Loucy (cell line): ENCODE data around the gene STX18.
A peak's percentile ranks its signal among the peaks of the same experiment; 100 is the strongest.

Experiments
- H2AFZ ChIP-seq: fragments of 200-600 bp; sonication (generic); 2 replicates; pipeline ENCODE4 v1.6.0; 2016; ENCODE audit warnings: antibody characterized with exemption, mild to moderate bottlenecking, low read length, moderate library complexity
- H3F3A ChIP-seq: fragments of 200-600 bp; 2 replicates; pipeline ENCODE4 v1.6.0; 2016; ENCODE audit warnings: antibody characterized with exemption, low read depth, mild to moderate bottlenecking
- H3K27me3 ChIP-seq: fragments of 200-600 bp; sonication (generic); 2 replicates; pipeline ENCODE4 v1.6.1; 2014; ENCODE audit warnings: low read length, mild to moderate bottlenecking; ENCODE audit not compliant: insufficient read depth, poor library complexity, severe bottlenecking
- H3K36me3 ChIP-seq: fragments of 200-600 bp; sonication (generic); 2 replicates; pipeline ENCODE4 v1.6.1; 2016; ENCODE audit warnings: low read length; ENCODE audit not compliant: insufficient read depth
- H3K4me1 ChIP-seq: fragments of 200-600 bp; sonication (generic); 2 replicates; pipeline ENCODE4 v1.5.1; 2014; ENCODE audit warnings: low read length, mild to moderate bottlenecking; ENCODE audit not compliant: insufficient read depth, poor library complexity, severe bottlenecking
- H3K4me2 ChIP-seq: fragments of 200-600 bp; sonication (generic); 2 replicates; pipeline ENCODE4 v1.6.0; 2014; ENCODE audit warnings: antibody characterized with exemption, low read length, low read depth, mild to moderate bottlenecking; ENCODE audit not compliant: poor library complexity, severe bottlenecking
- H3K4me3 ChIP-seq: fragments of 200-600 bp; sonication (generic); 2 replicates; pipeline ENCODE4 v1.5.1; 2014; ENCODE audit warnings: low read length, mild to moderate bottlenecking, mixed read lengths; ENCODE audit not compliant: poor library complexity, severe bottlenecking
- H3K79me2 ChIP-seq: fragments of 200-600 bp; sonication (generic); 2 replicates; pipeline ENCODE4 v1.6.1; 2014; ENCODE audit warnings: low read length; ENCODE audit not compliant: insufficient read depth
- H3K9ac ChIP-seq: fragments of 200-600 bp; sonication (generic); 2 replicates; pipeline ENCODE4 v1.6.0; 2014; ENCODE audit warnings: mild to moderate bottlenecking, low read depth, low read length, moderate library complexity; ENCODE audit not compliant: poor library complexity, severe bottlenecking
- H3K9me2 ChIP-seq: fragments of 200-600 bp; sonication (generic); replicated peaks from 2 replicates; pipeline ENCODE4 v1.6.1; 2016; ENCODE audit warnings: low read depth, low read length, mixed read lengths
- H3K9me3 ChIP-seq: fragments of 200-600 bp; sonication (generic); 2 replicates; pipeline ENCODE4 v1.6.1; 2014; ENCODE audit warnings: mild to moderate bottlenecking, antibody characterized with exemption, low read length, low read depth; ENCODE audit not compliant: insufficient read depth
- H4K20me1 ChIP-seq: fragments of 200-600 bp; sonication (generic); 2 replicates; pipeline ENCODE4 v1.6.0; 2014; ENCODE audit warnings: antibody characterized with exemption, low read length, mild to moderate bottlenecking; ENCODE audit not compliant: insufficient read depth, poor library complexity, severe bottlenecking
- EZH2phosphoT487 ChIP-seq: fragments of 200-600 bp; IDR thresholded peaks from 2 replicates; pipeline ENCODE4 v1.6.1; 2018; ENCODE audit warnings: antibody characterized with exemption, mild to moderate bottlenecking, moderate library complexity, borderline replicate concordance
- TF ChIP-seq, protein P1 (sequence below): fragments of 200-600 bp; sonication (generic); conservative IDR thresholded peaks from 2 replicates; pipeline ENCODE4 v1.5.1; 2014; ENCODE audit warnings: mild to moderate bottlenecking, antibody characterized with exemption, low read length

The STX18 gene

DNA sequence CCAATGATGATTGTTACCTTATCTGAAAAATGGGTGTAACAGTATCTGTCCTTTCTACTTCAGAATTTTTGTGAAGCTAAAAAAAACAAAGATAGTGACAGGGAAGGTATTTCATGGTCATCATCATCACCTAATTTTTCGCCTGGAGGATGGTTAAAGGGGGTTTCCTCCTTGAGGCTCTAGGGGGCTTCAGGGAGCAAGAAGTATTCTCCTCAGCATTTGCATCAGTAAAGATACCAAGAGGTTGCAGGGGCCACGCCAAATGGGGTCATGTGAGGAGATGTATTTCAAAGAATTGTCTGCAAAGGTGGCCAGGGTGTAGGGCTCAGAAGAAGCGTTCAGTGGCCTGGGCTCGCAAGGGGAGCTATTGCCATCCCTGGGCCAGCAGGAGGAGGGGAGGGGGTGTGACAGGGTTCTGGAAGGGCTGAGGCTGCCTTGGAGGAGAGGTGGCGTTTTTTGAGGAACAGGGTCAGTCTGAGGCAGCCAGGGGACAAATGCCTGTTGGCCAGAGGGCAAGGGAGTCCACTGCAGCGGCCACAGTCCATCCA is 162.2 kb downstream of the STX18 start:
- Histone ChIP-seq H2AFZ (no peak overlapping the region), H3K36me3 (no peaks in the 10 kb centered on the region), H3K9me2 (no peaks in the 10 kb centered on the region), H3K4me1 (no peaks in the 10 kb centered on the region), H3K79me2 (no peaks in the 10 kb centered on the region), H3K9me3 (no peaks in the 10 kb centered on the region), H3K4me3 (no peak overlapping the region), H3K4me2 (no peak overlapping the region), H3K9ac (no peak overlapping the region), H3K27me3 (no peaks in the 10 kb centered on the region), H3F3A (no peaks in the 10 kb centered on the region), H4K20me1 (no peaks in the 10 kb centered on the region)
- no peak for TF ChIP-seq EZH2phosphoT487
- TF ChIP-seq, protein P1, sequence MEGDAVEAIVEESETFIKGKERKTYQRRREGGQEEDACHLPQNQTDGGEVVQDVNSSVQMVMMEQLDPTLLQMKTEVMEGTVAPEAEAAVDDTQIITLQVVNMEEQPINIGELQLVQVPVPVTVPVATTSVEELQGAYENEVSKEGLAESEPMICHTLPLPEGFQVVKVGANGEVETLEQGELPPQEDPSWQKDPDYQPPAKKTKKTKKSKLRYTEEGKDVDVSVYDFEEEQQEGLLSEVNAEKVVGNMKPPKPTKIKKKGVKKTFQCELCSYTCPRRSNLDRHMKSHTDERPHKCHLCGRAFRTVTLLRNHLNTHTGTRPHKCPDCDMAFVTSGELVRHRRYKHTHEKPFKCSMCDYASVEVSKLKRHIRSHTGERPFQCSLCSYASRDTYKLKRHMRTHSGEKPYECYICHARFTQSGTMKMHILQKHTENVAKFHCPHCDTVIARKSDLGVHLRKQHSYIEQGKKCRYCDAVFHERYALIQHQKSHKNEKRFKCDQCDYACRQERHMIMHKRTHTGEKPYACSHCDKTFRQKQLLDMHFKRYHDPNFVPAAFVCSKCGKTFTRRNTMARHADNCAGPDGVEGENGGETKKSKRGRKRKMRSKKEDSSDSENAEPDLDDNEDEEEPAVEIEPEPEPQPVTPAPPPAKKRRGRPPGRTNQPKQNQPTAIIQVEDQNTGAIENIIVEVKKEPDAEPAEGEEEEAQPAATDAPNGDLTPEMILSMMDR = peak; percentile 19; the same call in 1 of the 2 replicates

DNA sequence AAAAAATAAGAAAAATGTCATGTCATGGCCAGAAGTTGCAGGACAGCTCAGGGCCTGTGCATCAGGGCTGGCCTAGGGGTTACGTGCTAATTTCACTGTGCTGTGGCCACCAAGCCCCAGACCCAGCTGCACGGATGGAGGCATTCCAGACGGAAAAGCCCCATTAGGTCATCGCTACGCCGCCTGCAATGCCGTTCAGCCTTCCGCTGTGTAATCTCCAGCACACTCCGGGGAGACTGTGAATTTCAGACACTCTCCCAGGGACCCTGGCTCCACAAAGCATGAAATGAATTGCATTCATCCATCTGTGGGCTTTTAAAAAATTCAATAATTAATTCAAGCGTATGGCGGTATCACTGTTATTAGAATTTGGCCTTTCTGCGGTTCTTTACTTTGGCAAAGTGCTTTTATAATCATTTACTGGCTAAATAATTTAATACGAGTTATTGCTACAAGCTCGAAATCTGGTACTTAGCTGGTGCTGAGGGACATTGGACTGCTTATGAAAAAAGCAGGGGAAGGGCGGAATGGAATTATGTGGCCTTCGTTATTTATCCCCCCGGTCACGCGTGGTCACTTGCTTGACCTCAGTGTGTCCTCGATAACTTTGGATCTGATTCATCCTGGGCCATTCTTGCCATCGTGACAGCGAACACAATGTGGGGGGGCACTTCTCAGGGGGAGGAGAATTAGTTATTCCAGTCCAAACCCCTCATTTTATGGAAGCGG is 164.0 kb downstream of the STX18 start:
- Histone ChIP-seq H3K79me2 (no peaks in the 10 kb centered on the region), H3F3A (no peaks in the 10 kb centered on the region), H2AFZ (no peak overlapping the region), H3K9me2 (no peaks in the 10 kb centered on the region), H3K9me3 (no peaks in the 10 kb centered on the region), H3K27me3 (no peaks in the 10 kb centered on the region), H3K9ac (no peak overlapping the region), H3K4me1 (no peaks in the 10 kb centered on the region), H3K36me3 (no peaks in the 10 kb centered on the region), H4K20me1 (no peaks in the 10 kb centered on the region), H3K4me2 (no peak overlapping the region), H3K4me3 (no peak overlapping the region)
- TF ChIP-seq, protein P1 = no peak
- no peak for TF ChIP-seq EZH2phosphoT487

DNA sequence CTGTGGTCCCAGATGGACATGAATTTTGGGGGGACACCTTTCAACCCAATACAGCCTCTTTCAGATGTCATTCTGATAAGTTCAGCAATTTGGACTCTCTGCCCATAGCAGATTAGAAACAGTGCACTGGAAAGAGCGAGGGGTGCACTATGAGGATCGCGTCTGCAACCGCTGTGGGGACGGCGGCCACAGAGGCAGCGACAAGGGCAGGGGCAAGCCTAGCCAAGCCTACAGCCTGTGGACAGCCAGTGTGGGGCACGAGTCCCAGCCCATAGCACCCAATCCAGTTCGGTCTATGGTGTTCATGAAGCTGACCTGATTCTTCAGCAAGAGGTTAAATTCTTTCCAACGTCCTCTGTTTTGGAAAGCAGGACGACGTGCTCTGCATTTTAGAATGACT is 164.7 kb downstream of the STX18 start:
- no peaks in the 10 kb centered on the region for H3K4me1 ChIP-seq
- H3K9ac ChIP-seq = no peak overlapping the region
- TF ChIP-seq, protein P1 = no peak
- no peak for TF ChIP-seq EZH2phosphoT487
- no peak overlapping the region for H2AFZ ChIP-seq
- no peak overlapping the region for H3K4me3 ChIP-seq
- no peaks in the 10 kb centered on the region for H3F3A ChIP-seq
- H3K36me3 ChIP-seq = no peaks in the 10 kb centered on the region
- H3K4me2 ChIP-seq = no peak overlapping the region
- H3K27me3 ChIP-seq = no peaks in the 10 kb centered on the region
- no peaks in the 10 kb centered on the region for H3K9me3 ChIP-seq
- no peaks in the 10 kb centered on the region for H3K79me2 ChIP-seq
- no peaks in the 10 kb centered on the region for H3K9me2 ChIP-seq
- no peaks in the 10 kb centered on the region for H4K20me1 ChIP-seq
